Measurements from ENCODE around the gene HIRA. TPM values are rescaled to one million over a fixed set of nuclear protein-coding genes. Genes with fewer than 3 reads are reported as not detected.

Gene HIRA
- total RNA-seq, 1 donor from 2014 or later = 43.3 TPM

DNA sequence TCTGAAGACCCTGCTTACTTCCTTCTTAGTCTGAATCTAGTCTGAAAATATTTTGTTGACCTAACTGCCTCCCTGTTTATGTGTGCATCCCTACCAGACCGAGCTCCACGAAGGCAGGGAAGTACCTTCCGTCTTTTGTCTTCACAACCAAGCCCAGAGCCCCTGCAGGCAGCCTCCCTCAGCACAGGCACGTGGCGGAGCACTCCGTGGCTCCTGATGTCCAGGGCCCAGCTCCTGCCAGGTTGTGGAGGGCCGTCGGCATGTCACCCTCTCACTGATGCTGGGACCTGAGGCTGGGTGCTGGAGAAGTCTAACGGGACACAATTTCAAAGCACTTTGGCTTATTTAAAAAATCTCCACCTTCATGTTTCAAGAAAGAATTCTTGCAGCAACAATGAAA, 80.6 kb downstream of the HIRA start:
- Mint-ChIP-seq H3K27me3 (no peaks in the 10 kb centered on the region), H3K9me3 (no peaks in the 10 kb centered on the region), H3K4me1 (ENCODE audit: unreplicated experiment) (no peaks in the 10 kb centered on the region), H3K36me3 (peaks cover 50% of the 10 kb centered on the region), H3K27ac (no peak overlapping the region), H3K4me3 (no peak overlapping the region)
- DNase-seq (ENCODE audit: extremely low spot score, unreplicated experiment) = no peak
- TF ChIP-seq, protein P1, sequence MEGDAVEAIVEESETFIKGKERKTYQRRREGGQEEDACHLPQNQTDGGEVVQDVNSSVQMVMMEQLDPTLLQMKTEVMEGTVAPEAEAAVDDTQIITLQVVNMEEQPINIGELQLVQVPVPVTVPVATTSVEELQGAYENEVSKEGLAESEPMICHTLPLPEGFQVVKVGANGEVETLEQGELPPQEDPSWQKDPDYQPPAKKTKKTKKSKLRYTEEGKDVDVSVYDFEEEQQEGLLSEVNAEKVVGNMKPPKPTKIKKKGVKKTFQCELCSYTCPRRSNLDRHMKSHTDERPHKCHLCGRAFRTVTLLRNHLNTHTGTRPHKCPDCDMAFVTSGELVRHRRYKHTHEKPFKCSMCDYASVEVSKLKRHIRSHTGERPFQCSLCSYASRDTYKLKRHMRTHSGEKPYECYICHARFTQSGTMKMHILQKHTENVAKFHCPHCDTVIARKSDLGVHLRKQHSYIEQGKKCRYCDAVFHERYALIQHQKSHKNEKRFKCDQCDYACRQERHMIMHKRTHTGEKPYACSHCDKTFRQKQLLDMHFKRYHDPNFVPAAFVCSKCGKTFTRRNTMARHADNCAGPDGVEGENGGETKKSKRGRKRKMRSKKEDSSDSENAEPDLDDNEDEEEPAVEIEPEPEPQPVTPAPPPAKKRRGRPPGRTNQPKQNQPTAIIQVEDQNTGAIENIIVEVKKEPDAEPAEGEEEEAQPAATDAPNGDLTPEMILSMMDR (conservative IDR thresholded peaks at IDR 0.05) = no peak

DNA sequence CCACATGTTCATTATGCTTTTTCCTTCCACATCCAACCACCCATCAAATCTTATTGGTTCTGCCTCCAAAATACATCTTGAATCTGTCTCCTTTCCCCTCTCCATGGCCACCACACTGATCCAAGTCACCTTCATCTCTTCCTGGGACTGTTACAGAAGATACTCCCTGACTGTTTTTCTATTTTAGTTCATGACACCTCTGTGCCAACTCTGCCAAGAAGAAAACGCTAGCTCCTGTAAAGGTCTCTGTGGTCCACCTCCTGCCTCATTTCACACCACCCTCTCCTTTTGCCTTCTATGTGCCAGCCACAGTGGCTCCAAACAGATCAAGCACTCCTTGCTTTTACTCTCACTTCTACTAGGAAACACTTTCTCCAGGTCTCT, 81.1 kb downstream of the HIRA start:
- Mint-ChIP-seq H3K27me3 (no peaks in the 10 kb centered on the region), H3K9me3 (no peaks in the 10 kb centered on the region), H3K36me3 (peaks cover 50% of the 10 kb centered on the region), H3K27ac (no peak overlapping the region), H3K4me3 (no peak overlapping the region), H3K4me1 (ENCODE audit: unreplicated experiment) (no peaks in the 10 kb centered on the region)
- no peak for DNase-seq (ENCODE audit: extremely low spot score, unreplicated experiment)
- TF ChIP-seq, protein P1 (conservative IDR thresholded peaks at IDR 0.05) = no peak

DNA sequence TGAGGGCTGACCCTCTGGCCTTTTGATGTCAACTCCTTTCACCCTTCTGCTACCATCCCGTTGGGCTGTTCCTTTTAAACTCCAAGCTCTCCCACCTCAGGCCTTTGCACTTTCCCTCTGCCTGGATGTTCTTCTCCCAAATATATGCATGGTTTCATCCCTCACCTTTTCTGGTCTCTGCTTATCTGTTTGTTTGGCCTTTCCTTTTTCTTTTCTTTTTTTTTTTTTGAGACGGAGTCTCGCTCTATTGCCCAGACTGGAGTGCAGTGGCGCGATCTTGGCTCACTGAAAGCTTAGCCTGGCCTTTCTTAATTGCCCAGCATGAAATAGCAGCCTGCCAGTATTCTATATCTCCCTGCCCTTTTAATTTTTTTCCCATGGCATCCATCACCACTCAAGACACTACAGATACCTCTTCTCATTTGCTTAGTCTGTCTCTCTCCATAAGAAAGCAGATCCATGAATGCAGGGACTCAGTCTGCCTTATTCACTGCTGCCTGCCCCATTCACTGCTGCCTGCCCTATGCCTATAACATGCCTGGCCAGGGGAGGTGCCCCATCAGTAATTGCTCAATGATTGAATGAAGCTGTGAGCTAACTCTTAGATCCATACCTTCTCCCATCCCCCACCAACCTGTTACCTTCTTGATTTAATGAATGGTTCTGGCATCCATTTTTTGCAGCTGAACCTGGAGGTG, 81.6 kb downstream of the HIRA start:
- no peak overlapping the region for H3K4me3 Mint-ChIP-seq
- peaks cover 56% of the 10 kb centered on the region for H3K36me3 Mint-ChIP-seq
- H3K4me1 Mint-ChIP-seq (ENCODE audit: unreplicated experiment) = no peaks in the 10 kb centered on the region
- DNase-seq (ENCODE audit: extremely low spot score, unreplicated experiment) = no peak
- TF ChIP-seq, protein P1 (conservative IDR thresholded peaks at IDR 0.05) = no peak
- no peaks in the 10 kb centered on the region for H3K27me3 Mint-ChIP-seq
- H3K9me3 Mint-ChIP-seq = no peaks in the 10 kb centered on the region
- no peak overlapping the region for H3K27ac Mint-ChIP-seq

DNA sequence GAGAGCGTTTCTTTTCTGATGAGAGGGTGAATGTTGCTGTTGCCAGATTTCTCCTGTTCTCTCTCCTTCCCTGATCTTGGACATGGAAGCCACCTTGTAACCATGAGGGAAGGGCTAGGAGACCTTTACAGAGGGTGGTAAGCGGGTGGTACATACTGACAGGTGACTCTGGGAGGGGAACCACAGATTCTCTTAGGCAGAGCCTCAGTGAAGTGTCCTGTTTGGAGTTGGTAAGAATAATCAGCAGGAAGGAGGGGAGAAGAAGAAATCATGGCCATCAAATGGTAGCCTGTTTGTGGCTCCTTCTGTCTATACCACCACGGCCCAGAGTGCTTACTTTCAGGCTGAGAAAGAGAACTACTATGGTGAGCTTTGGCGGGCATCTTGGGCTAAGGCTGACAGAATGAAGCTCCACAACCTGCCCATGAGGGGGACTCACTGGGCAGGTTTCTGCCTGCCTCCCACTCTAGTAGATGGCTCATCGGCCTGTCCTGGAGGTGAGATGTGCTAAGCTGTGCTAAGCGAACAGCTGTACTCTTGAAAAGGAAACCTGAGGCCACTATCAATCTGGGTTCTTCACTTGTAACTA, 84.8 kb downstream of the HIRA start:
- no peaks in the 10 kb centered on the region for H3K4me1 Mint-ChIP-seq (ENCODE audit: unreplicated experiment)
- TF ChIP-seq, protein P1 (conservative IDR thresholded peaks at IDR 0.05) = no peak
- peaks cover 2% of the 10 kb centered on the region for H3K9me3 Mint-ChIP-seq
- no peak overlapping the region for H3K27ac Mint-ChIP-seq
- no peak for DNase-seq (ENCODE audit: extremely low spot score, unreplicated experiment)
- peaks cover 78% of the 10 kb centered on the region for H3K36me3 Mint-ChIP-seq
- no peak overlapping the region for H3K4me3 Mint-ChIP-seq
- H3K27me3 Mint-ChIP-seq = no peaks in the 10 kb centered on the region

DNA sequence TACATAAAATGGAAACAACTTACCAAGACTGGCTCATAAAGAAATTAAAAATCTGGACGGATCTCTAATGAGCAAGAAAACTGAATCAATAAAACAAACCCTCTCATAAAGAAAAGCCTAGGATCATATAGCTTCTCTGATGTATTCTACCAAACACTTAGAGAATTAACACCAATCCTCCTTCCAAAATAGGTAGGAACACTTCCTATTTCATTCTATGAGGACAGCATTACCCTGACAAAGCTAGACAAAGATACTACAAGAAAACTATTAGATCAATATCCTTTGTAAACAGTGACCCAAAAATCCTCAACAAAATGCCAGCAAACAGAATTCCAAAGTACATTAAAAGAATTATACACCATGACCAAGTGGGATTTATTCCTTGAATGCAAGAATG, 87.1 kb downstream of the HIRA start:
- Mint-ChIP-seq H3K4me1 (ENCODE audit: unreplicated experiment) (no peaks in the 10 kb centered on the region), H3K4me3 (no peak overlapping the region), H3K27me3 (no peaks in the 10 kb centered on the region), H3K36me3 (peaks cover 74% of the 10 kb centered on the region), H3K9me3 (peaks cover 5% of the 10 kb centered on the region), H3K27ac (no peak overlapping the region)
- no peak for DNase-seq (ENCODE audit: extremely low spot score, unreplicated experiment)
- TF ChIP-seq, protein P1 (conservative IDR thresholded peaks at IDR 0.05) = no peak
